HL-60 (cell line): Measurements from ENCODE around the gene DPPA3.

Experiments used
- DNase-seq, 2 experiments: peaks; one replicate each; pipeline ENCODE4 v3.0.0-alpha.2; 2010 to 2020; ENCODE audit warnings: low read depth in 1 of 2, low spot score in 1 of 2
- H3K27ac ChIP-seq: fragments of 250-450 bp; sonication (Bioruptor Pico); replicated peaks from 2 replicates; pipeline ENCODE4 v1.5.1; 2020; ENCODE audit warnings: mild to moderate bottlenecking, moderate library complexity
- H3K27me3 ChIP-seq: fragments of 250-450 bp; sonication (Bioruptor Pico); 2 replicates; pipeline ENCODE4 v1.5.1; 2021; ENCODE audit warnings: mild to moderate bottlenecking, moderate library complexity; ENCODE audit not compliant: insufficient read depth, poor library complexity, severe bottlenecking
- H3K4me3 ChIP-seq: replicated peaks from 2 replicates; pipeline ENCODE4 v1.5.1; 2011; ENCODE audit warnings: mild to moderate bottlenecking, control low read depth, low read length; ENCODE audit not compliant: insufficient read depth
- GABPA ChIP-seq: IDR thresholded peaks from 2 replicates; pipeline ENCODE4 v1.6.1; 2012; ENCODE audit warnings: low read depth
- POLR2AphosphoS5 ChIP-seq: IDR thresholded peaks from 2 replicates; pipeline ENCODE4 v1.6.1; 2012; ENCODE audit warnings: low read depth
- SPI1 ChIP-seq: IDR thresholded peaks from 2 replicates; pipeline ENCODE4 v1.6.1; 2012; ENCODE audit warnings: low read depth, mild to moderate bottlenecking, borderline replicate concordance
- TF ChIP-seq, protein P1 (sequence below): IDR thresholded peaks from one replicate; pipeline ENCODE4 v1.5.1; 2011; ENCODE audit warnings: low read length, control low read depth, inconsistent platforms; ENCODE audit not compliant: insufficient read depth
- TF ChIP-seq, protein P2 (sequence below): IDR thresholded peaks from 2 replicates; pipeline ENCODE4 v1.6.1; 2012; ENCODE audit warnings: low read depth; ENCODE audit not compliant: insufficient replicate concordance

The DPPA3 gene

DNA sequence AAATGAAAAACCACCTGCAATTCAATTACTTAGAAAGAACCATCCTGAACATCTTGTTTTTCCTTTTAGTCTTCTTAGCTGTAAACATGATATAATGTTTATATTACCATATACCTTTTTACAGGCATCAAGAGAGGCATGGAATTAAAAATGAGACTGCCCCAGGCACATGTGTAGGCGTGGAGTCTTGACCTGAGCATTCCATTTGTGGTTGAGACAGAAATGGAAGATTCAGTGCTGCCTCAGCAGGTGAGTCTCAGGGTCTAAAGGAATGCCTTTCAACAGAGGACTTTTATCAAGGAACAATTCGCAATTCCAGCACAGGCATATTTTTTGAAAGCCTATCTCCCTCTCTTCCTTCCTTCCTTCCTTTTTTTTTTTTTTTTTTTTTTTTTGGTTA, 45.8 kb downstream of the DPPA3 start:
- H3K27me3 ChIP-seq = no peaks in the 10 kb centered on the region
- H3K4me3 ChIP-seq = no peak overlapping the region
- DNase-seq = no peak
- TF ChIP-seq, protein P1, sequence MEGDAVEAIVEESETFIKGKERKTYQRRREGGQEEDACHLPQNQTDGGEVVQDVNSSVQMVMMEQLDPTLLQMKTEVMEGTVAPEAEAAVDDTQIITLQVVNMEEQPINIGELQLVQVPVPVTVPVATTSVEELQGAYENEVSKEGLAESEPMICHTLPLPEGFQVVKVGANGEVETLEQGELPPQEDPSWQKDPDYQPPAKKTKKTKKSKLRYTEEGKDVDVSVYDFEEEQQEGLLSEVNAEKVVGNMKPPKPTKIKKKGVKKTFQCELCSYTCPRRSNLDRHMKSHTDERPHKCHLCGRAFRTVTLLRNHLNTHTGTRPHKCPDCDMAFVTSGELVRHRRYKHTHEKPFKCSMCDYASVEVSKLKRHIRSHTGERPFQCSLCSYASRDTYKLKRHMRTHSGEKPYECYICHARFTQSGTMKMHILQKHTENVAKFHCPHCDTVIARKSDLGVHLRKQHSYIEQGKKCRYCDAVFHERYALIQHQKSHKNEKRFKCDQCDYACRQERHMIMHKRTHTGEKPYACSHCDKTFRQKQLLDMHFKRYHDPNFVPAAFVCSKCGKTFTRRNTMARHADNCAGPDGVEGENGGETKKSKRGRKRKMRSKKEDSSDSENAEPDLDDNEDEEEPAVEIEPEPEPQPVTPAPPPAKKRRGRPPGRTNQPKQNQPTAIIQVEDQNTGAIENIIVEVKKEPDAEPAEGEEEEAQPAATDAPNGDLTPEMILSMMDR = no peak
- TF ChIP-seq, protein P2, sequence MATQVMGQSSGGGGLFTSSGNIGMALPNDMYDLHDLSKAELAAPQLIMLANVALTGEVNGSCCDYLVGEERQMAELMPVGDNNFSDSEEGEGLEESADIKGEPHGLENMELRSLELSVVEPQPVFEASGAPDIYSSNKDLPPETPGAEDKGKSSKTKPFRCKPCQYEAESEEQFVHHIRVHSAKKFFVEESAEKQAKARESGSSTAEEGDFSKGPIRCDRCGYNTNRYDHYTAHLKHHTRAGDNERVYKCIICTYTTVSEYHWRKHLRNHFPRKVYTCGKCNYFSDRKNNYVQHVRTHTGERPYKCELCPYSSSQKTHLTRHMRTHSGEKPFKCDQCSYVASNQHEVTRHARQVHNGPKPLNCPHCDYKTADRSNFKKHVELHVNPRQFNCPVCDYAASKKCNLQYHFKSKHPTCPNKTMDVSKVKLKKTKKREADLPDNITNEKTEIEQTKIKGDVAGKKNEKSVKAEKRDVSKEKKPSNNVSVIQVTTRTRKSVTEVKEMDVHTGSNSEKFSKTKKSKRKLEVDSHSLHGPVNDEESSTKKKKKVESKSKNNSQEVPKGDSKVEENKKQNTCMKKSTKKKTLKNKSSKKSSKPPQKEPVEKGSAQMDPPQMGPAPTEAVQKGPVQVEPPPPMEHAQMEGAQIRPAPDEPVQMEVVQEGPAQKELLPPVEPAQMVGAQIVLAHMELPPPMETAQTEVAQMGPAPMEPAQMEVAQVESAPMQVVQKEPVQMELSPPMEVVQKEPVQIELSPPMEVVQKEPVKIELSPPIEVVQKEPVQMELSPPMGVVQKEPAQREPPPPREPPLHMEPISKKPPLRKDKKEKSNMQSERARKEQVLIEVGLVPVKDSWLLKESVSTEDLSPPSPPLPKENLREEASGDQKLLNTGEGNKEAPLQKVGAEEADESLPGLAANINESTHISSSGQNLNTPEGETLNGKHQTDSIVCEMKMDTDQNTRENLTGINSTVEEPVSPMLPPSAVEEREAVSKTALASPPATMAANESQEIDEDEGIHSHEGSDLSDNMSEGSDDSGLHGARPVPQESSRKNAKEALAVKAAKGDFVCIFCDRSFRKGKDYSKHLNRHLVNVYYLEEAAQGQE = no peak
- TF ChIP-seq POLR2AphosphoS5 = no peak
- TF ChIP-seq GABPA = no peak
- TF ChIP-seq SPI1 = no peak
- H3K27ac ChIP-seq = no peak overlapping the region

DNA sequence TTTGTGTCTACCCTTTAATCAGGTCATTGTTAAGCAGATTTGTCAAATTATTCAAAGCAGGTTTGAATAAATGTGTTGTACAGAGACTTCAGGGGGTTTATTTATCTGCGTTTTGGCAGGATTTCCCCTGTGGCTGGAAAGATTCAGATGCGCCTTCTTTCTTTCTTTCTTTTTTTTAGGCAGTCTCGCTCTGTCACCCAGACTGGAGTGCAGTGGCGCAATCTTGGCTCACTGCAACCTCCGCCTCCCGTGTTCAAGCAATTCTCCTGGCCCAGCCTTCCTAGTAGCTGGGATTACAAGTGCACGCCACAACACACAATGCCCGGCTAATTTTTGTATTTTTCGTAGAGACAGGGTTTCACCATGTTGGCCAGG, 47.5 kb downstream of the DPPA3 start:
- DNase-seq = peak in 1 of 2 experiments; percentile 8
- no peak overlapping the region for H3K4me3 ChIP-seq
- H3K27ac ChIP-seq = no peak overlapping the region
- H3K27me3 ChIP-seq = no peaks in the 10 kb centered on the region
- no peak for TF ChIP-seq SPI1
- no peak for TF ChIP-seq GABPA
- TF ChIP-seq, protein P1 = no peak
- TF ChIP-seq, protein P2 = no peak
